HepG2 (cell line): Measurements from ENCODE around the gene SAMD8. TPM values are rescaled to one million over a fixed set of nuclear protein-coding genes. Genes with fewer than 3 reads are reported as not detected.

ENCODE experiments used
- ATAC-seq: fragments of 200-7000 bp; cut with Tn5 transposase; 3 replicates; pipeline ENCODE4 v1.9.1; 2020; ENCODE audit warnings: mild to moderate bottlenecking, moderate library complexity
- BruUV-seq: library from RNA; stranded (reverse); fragments of 400-500 nt; replicated peaks from 2 replicates; lab custom pipeline; 2021; lab: Mats Ljungman, UMichigan
- CTCF ChIA-PET: fragments of 300-600 bp; formaldehyde crosslinking; extraction: SDS; loops from one replicate; lab custom pipeline; 2021; ENCODE audit warnings: low total read pairs, inconsistent platforms, low intra/inter-chr PET ratio; lab: Yijun Ruan, JAX
- POLR2A ChIA-PET: fragments of 350-600 bp; sonication (Branson Sonifier 250); formaldehyde crosslinking; loops from one replicate; lab custom pipeline; 2020; ENCODE audit warnings: antibody characterized with exemption, inconsistent platforms; lab: Yijun Ruan, JAX
- DNase-seq: peaks from one replicate; pipeline ENCODE4 v3.0.0-alpha.2; 2015; ENCODE audit warnings: low spot score
- FAIRE-seq: peaks from 3 replicates; lab custom pipeline; 2011; peaks lifted over from hg19 to GRCh38; lab: Jason Lieb, UNC
- H2AFZ ChIP-seq: one replicate; pipeline ENCODE4 v1.6.1; 2011; ENCODE audit warnings: low read length, inconsistent platforms
- H3K27ac ChIP-seq: fragments of 300-600 bp; 3 replicates; pipeline ENCODE4 v1.8.0; 2011; ENCODE audit warnings: mixed run types, mild to moderate bottlenecking, mixed read lengths, low read length, inconsistent platforms; ENCODE audit not compliant: insufficient read depth; ENCODE audit errors: extremely low read length
- H3K27me3 ChIP-seq, 2 experiments: fragments of 200-600 bp in 1 of 2; 2 replicates in 1 of 2; 3 replicates in 1 of 2; pipeline versions ENCODE4 v1.6.0 to v1.8.0; 2011; ENCODE audit warnings: low read length in 2 of 2, mild to moderate bottlenecking in 2 of 2, moderate library complexity in 2 of 2, inconsistent platforms in 1 of 2; ENCODE audit not compliant: insufficient read depth in 2 of 2, control insufficient read depth in 1 of 2
- H3K36me3 ChIP-seq, 2 experiments: fragments of 200-600 bp in 1 of 2; replicated peaks in 1 of 2; 2 replicates in 1 of 2; 3 replicates in 1 of 2; pipeline versions ENCODE4 v1.5.1 to v1.8.0; 2011; ENCODE audit warnings: low read length in 2 of 2, inconsistent platforms in 1 of 2; ENCODE audit not compliant: insufficient read depth in 2 of 2, control insufficient read depth in 1 of 2
- H3K4me1 ChIP-seq: 2 replicates; pipeline ENCODE4 v1.5.1; 2012; ENCODE audit warnings: low read length, inconsistent platforms; ENCODE audit not compliant: insufficient read depth
- H3K4me2 ChIP-seq: 2 replicates; pipeline ENCODE4 v1.6.0; 2011; ENCODE audit warnings: low read depth, low read length, inconsistent platforms
- H3K4me3 ChIP-seq, 3 experiments: fragments of 200-600 bp in 1 of 3; sonication (generic), shearing (Covaris generic) in 1 of 3; replicated peaks in 1 of 3; 2 replicates each; pipeline ENCODE4 v1.5.1; 2011 to 2016; ENCODE audit warnings: low read length in 3 of 3, inconsistent platforms in 2 of 3, low read depth in 2 of 3, mild to moderate bottlenecking in 2 of 3, control low read depth in 1 of 3, mixed read lengths in 1 of 3; ENCODE audit not compliant: insufficient read depth in 1 of 3
- H3K79me2 ChIP-seq: one replicate; pipeline ENCODE4 v1.6.1; 2011; ENCODE audit warnings: low read length, inconsistent platforms; ENCODE audit not compliant: insufficient read depth
- H3K9ac ChIP-seq: 2 replicates; pipeline ENCODE4 v1.6.0; 2011; ENCODE audit warnings: mild to moderate bottlenecking, low read depth, low read length, inconsistent platforms; ENCODE audit not compliant: insufficient read depth
- H3K9me3 ChIP-seq: 2 replicates; pipeline ENCODE4 v1.5.1; 2012; ENCODE audit warnings: mild to moderate bottlenecking, low read length
- H4K20me1 ChIP-seq: 2 replicates; pipeline ENCODE4 v1.6.0; 2011; ENCODE audit warnings: inconsistent platforms, mild to moderate bottlenecking, low read length, moderate library complexity; ENCODE audit not compliant: insufficient read depth
- AHR ChIP-seq: IDR thresholded peaks from 2 replicates; pipeline ENCODE4 v1.6.1; 2018; ENCODE audit warnings: missing genetic modification reagents, missing compliant biosample characterization
- ATF4 ChIP-seq, 2 experiments: fragments of 450-650 bp in 1 of 2; sonication (generic) in 1 of 2; formaldehyde crosslinking; IDR thresholded peaks; 2 replicates each; pipeline versions ENCODE4 v1.5.0 to v1.8.0; 2020 to 2022; ENCODE audit warnings: mild to moderate bottlenecking in 1 of 2, missing genetic modification reagents in 1 of 2
- FUBP1 ChIP-seq: sonication (generic); formaldehyde crosslinking; IDR thresholded peaks from 2 replicates; pipeline ENCODE4 v1.5.1; 2020; ENCODE audit warnings: missing genetic modification reagents, mild to moderate bottlenecking, borderline replicate concordance
- HMG20A ChIP-seq: IDR thresholded peaks from 2 replicates; pipeline ENCODE4 v1.6.1; 2016; ENCODE audit warnings: borderline replicate concordance
- HNRNPUL1 ChIP-seq: fragments of 200-400 bp; formaldehyde crosslinking; IDR thresholded peaks from 2 replicates; pipeline ENCODE4 v1.6.1; 2017; ENCODE audit warnings: low read depth, mild to moderate bottlenecking, low read length, moderate library complexity
- LCORL ChIP-seq, 2 experiments: fragments of 450-650 bp in 1 of 2; sonication (generic) in 1 of 2; formaldehyde crosslinking in 1 of 2; IDR thresholded peaks; 2 replicates each; pipeline versions ENCODE4 v1.5.0 to v1.6.1; 2017 to 2020; ENCODE audit warnings: antibody characterized with exemption in 1 of 2, missing genetic modification reagents in 1 of 2
- LRRFIP1 ChIP-seq: sonication (generic); formaldehyde crosslinking; conservative IDR thresholded peaks from 2 replicates; pipeline ENCODE4 v1.4.0; 2020; ENCODE audit warnings: missing genetic modification reagents
- MLXIP ChIP-seq: sonication (generic); formaldehyde crosslinking; IDR thresholded peaks from 2 replicates; pipeline ENCODE4 v1.9.0; 2021; ENCODE audit warnings: missing genetic modification reagents, borderline replicate concordance
- NR2F2 ChIP-seq: IDR thresholded peaks from 2 replicates; pipeline ENCODE4 v1.6.1; 2012; ENCODE audit warnings: low read depth, inconsistent platforms, borderline replicate concordance
- POGZ ChIP-seq: sonication (generic); formaldehyde crosslinking; IDR thresholded peaks from 2 replicates; pipeline ENCODE4 v1.4.0; 2020; ENCODE audit warnings: mild to moderate bottlenecking, missing genetic modification reagents
- RFX5 ChIP-seq: IDR thresholded peaks from 2 replicates; pipeline ENCODE4 v1.6.1; 2011; ENCODE audit warnings: low read depth, low read length, improper control_type of control experiment
- SP1 ChIP-seq, 2 experiments: fragments of 450-650 bp in 1 of 2; sonication (generic) in 1 of 2; formaldehyde crosslinking in 1 of 2; IDR thresholded peaks; 2 replicates each; pipeline versions ENCODE4 v1.4.0 to v1.6.1; 2016 to 2020; ENCODE audit warnings: missing genetic modification reagents in 1 of 2
- THAP8 ChIP-seq: sonication (generic); formaldehyde crosslinking; IDR thresholded peaks from 2 replicates; pipeline ENCODE4 v1.5.1; 2020; ENCODE audit warnings: missing genetic modification reagents, mild to moderate bottlenecking, borderline replicate concordance
- WGBS: methylation state at CpG from one replicate; pipeline ENCODE4 v1.1.6; 2017; ENCODE audit warnings: low lambda C conversion rate; 5-methylcytosine and 5-hydroxymethylcytosine counted together
- in situ Hi-C: cut with HindIII; loops from 2 replicates; pipeline ENCODE4 v1.10.0; 2017; ENCODE audit warnings: low pct_unique_long_range_greater_than_20kb; ENCODE audit not compliant: extremely low pct_ligation_motif_present
- intact Hi-C: fragments of 100-400 bp; cut with micrococcal nuclease; formaldehyde crosslinking; loops from one replicate; pipeline ENCODE4 v1.10.0; 2022; ENCODE audit not compliant: unreplicated experiment
- polyA plus RNA-seq, 8 experiments: library from polyadenylated mRNA; depleted of rRNA in 3 of 8; stranded (reverse) in 7 of 8; unstranded in 1 of 8; fragments of >200 nt; fragmentation: Illumina TruSeq in 4 of 8; extraction: Trizol in 4 of 8; gene quantifications; 2 replicates each; pipeline versions ENCODE4 v1.2.1 to v1.2.3, GENCODE V29; 2011 to 2016; ENCODE audit warnings: low read depth in 4 of 8, missing spikeins in 1 of 8, mixed read lengths in 1 of 8; ENCODE audit not compliant: insufficient read depth in 1 of 8
- total RNA-seq, 5 experiments: library from RNA; depleted of rRNA; stranded (reverse); fragments of >200 nt; fragmentation: Illumina TruSeq; extraction: Trizol; gene quantifications; 2 replicates each; pipeline ENCODE4 v1.2.3, GENCODE V29; 2016; ENCODE audit warnings: low read depth in 1 of 5

SAMD8 gene
- total and polyA plus RNA-seq, 2 of the 13 experiments (the other 11 are each of a cell fraction or from before 2014, with no cell fraction given): 10.4 to 13.2 TPM

- FAIRE-seq (no peak), ATAC-seq (no peak), DNase-seq (no peak)
- ChIA-PET POLR2A (no interaction called here), CTCF (no interaction called here)
- TF ChIP-seq HNRNPUL1 (no peak), POGZ (CRISPR knock-in tag) (no peak), ATF4 (CRISPR knock-in tag; IDR thresholded peaks at IDR 0.05) (no peak), THAP8 (CRISPR knock-in tag) (no peak), LCORL (IDR thresholded peaks at IDR 0.05) (no peak), LCORL (CRISPR knock-in tag; IDR thresholded peaks at IDR 0.05) (no peak), LRRFIP1 (no peak), AHR (no peak), HMG20A (CRISPR knock-in tag) (no peak), MLXIP (CRISPR knock-in tag) (no peak), SP1 (IDR thresholded peaks at IDR 0.05) (no peak), SP1 (CRISPR knock-in tag; IDR thresholded peaks at IDR 0.05) (no peak), RFX5 (no peak), FUBP1 (CRISPR knock-in tag) (no peak), NR2F2 (no peak)
- Histone ChIP-seq H3K79me2 (no peaks in the 10 kb centered on the region), H3K9ac (no peak overlapping the region), H3K4me1 (peaks cover 17% of the 10 kb centered on the region), H3K27me3 (peaks cover 3 to 39% of the 10 kb centered on the region in 2 experiments; a peak in 3 of 5 replicates), H3K36me3 (no peaks in the 10 kb centered on the region), H3K27ac (no peak overlapping the region), H4K20me1 (no peaks in the 10 kb centered on the region), H3K9me3 (no peaks in the 10 kb centered on the region), H3K4me2 (no peak overlapping the region), H2AFZ (no peak overlapping the region), H3K4me3 (no peak overlapping the region)
- WGBS: 22% methylated on average over 2 of the region's 2 CpGs
- intact Hi-C loops: no loop called here
- in situ Hi-C loops: no loop called here
- BruUV-seq: no TSS peak
Observed at GRCh38 chr10:75088640-75089039, 22.8 kb upstream of the SAMD8 start.
